ENCODE measurements around the gene CEMIP. TPM values are rescaled to one million over a fixed set of nuclear protein-coding genes. Genes with fewer than 3 reads are reported as not detected.

The CEMIP gene
- total and polyA plus RNA-seq, 2 of the 13 experiments (the other 11 are each of a cell fraction or from before 2014, with no cell fraction given), result 4.3 to 28.5 TPM

DNA sequence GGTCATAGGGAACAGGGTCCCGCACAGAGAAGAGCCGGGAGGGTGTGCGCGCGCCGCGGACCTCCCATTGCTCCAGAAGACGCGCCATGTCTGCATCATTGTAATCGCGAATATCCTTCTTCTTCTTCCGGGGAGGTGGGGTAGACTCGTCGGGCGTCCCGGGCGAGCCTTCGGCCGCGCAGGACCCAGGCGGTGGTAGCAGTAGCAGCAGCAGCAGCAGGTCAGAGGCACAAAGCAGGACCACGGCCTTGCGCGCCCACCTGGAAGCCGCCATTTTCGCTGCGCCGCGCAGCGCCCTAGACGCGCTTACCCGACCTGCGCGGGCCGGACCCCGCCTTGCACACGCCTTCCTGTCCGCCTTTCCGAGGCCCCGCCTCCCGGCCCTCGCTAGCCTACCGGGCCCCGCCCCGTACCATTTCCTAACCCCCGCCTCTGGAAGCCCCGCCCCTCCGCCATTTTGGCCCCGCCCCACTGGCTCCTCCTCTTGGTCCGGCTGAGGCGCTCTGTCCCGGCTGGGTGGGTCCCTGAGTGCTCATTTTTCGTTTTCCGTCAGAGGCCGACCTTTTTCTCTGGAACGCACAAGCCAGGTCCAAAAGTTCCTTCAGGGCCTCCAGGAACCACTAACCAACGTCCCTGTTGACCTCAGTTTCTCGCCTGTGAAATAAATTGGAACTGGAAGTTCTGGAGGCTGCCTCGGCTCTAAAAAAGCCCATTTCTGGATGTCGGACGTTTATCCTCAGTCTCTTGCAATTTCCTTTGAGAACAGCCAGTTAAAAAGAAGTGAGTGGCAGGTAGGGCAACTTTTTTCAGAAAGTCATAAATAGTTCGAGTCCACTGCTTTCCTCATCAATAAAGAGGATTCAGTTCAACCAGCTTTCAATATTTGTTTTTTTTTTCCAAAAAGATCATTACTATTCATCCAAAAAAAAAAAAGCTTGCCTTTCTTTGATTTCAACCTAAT lies 210.6 kb downstream of the CEMIP start, which contains the start of gene MESD (continued):
- TF ChIP-seq TAF1 (CRISPR knock-in tag; IDR thresholded peaks at IDR 0.05), result peak; percentile 98
- TF ChIP-seq ZNF33B (CRISPR knock-in tag; IDR thresholded peaks at IDR 0.05), result no peak
- peak; percentile 51; the same call in 1 of the 2 replicates for TF ChIP-seq AHR (CRISPR knock-in tag; IDR thresholded peaks at IDR 0.05)
- TF ChIP-seq, protein P1, sequence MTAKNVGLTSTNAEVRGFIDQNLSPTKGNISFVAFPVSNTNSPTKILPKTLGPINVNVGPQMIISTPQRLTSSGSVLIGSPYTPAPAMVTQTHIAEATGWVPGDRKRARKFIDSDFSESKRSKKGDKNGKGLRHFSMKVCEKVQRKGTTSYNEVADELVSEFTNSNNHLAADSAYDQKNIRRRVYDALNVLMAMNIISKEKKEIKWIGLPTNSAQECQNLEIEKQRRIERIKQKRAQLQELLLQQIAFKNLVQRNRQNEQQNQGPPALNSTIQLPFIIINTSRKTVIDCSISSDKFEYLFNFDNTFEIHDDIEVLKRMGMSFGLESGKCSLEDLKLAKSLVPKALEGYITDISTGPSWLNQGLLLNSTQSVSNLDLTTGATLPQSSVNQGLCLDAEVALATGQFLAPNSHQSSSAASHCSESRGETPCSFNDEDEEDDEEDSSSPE (CRISPR knock-in tag; IDR thresholded peaks at IDR 0.05), result peak; percentile 75
- no peak for TF ChIP-seq ZNF883 (CRISPR knock-in tag; IDR thresholded peaks at IDR 0.05; ENCODE audit: not compliant biosample characterization)
- TF ChIP-seq CHCHD3 (CRISPR knock-in tag; IDR thresholded peaks at IDR 0.05), result no peak
- no peak for TF ChIP-seq SUZ12 (IDR thresholded peaks at IDR 0.05; ENCODE audit: low read depth, low read length)
- TF ChIP-seq NCOA2 (CRISPR knock-in tag; IDR thresholded peaks at IDR 0.05), result no peak
- no peak for TF ChIP-seq ZNF256 (CRISPR knock-in tag; conservative IDR thresholded peaks at IDR 0.05)
- TF ChIP-seq ZNF775 (CRISPR knock-in tag; IDR thresholded peaks at IDR 0.05; ENCODE audit: borderline replicate concordance), result no peak
- no peak for TF ChIP-seq GMEB2 (CRISPR knock-in tag; IDR thresholded peaks at IDR 0.05; ENCODE audit: low read depth)
- TF ChIP-seq, protein P2, sequence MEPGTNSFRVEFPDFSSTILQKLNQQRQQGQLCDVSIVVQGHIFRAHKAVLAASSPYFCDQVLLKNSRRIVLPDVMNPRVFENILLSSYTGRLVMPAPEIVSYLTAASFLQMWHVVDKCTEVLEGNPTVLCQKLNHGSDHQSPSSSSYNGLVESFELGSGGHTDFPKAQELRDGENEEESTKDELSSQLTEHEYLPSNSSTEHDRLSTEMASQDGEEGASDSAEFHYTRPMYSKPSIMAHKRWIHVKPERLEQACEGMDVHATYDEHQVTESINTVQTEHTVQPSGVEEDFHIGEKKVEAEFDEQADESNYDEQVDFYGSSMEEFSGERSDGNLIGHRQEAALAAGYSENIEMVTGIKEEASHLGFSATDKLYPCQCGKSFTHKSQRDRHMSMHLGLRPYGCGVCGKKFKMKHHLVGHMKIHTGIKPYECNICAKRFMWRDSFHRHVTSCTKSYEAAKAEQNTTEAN (CRISPR knock-in tag; conservative IDR thresholded peaks at IDR 0.05), result no peak; the same call in 1 of the 2 replicates
- TF ChIP-seq CENPT (CRISPR knock-in tag; IDR thresholded peaks at IDR 0.05; ENCODE audit: low read depth), result 0 out of 2 replicates have a peak, but pooled peaks have one; percentile 47
- no peak for TF ChIP-seq ZNF329 (CRISPR knock-in tag; IDR thresholded peaks at IDR 0.05; ENCODE audit: low read depth)
- no peak for TF ChIP-seq SCMH1 (CRISPR knock-in tag; IDR thresholded peaks at IDR 0.05; ENCODE audit: borderline replicate concordance)
- no peak for TF ChIP-seq TEAD2 (CRISPR knock-in tag; IDR thresholded peaks at IDR 0.05)
- 0 out of 2 replicates have a peak, but pooled peaks have one; percentile 12 for TF ChIP-seq STAT6 (CRISPR knock-in tag; IDR thresholded peaks at IDR 0.05; ENCODE audit: borderline replicate concordance)
- TF ChIP-seq, protein P3, sequence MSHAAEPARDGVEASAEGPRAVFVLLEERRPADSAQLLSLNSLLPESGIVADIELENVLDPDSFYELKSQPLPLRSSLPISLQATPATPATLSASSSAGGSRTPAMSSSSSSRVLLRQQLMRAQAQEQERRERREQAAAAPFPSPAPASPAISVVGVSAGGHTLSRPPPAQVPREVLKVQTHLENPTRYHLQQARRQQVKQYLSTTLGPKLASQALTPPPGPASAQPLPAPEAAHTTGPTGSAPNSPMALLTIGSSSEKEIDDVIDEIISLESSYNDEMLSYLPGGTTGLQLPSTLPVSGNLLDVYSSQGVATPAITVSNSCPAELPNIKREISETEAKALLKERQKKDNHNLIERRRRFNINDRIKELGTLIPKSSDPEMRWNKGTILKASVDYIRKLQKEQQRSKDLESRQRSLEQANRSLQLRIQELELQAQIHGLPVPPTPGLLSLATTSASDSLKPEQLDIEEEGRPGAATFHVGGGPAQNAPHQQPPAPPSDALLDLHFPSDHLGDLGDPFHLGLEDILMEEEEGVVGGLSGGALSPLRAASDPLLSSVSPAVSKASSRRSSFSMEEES (CRISPR knock-in tag; IDR thresholded peaks at IDR 0.05), result 0 out of 2 replicates have a peak, but pooled peaks have one; percentile 61
- TF ChIP-seq ZFP62 (CRISPR knock-in tag; IDR thresholded peaks at IDR 0.05), result no peak
- peak; percentile 51; the same call in 1 of the 2 replicates for TF ChIP-seq POGZ (CRISPR knock-in tag; IDR thresholded peaks at IDR 0.05)
- TF ChIP-seq ZNF629 (CRISPR knock-in tag; conservative IDR thresholded peaks at IDR 0.05), result no peak
